HG03108 (cell line): ENCODE results near the gene PBRM1.

ENCODE experiments used
- ATAC-seq: cut with Tn5 transposase; IDR thresholded peaks from one replicate; pipeline ENCODE4 v1.9.1; 2021; ENCODE audit warnings: moderate library complexity; ENCODE audit not compliant: unreplicated experiment

Gene PBRM1

GRCh38 chr3:52574056-52574965 lies 111.4 kb downstream of the PBRM1 start:
- no peak for ATAC-seq

GRCh38 chr3:52572221-52572620 lies 113.5 kb downstream of the PBRM1 start:
- no peak for ATAC-seq

- no peak for ATAC-seq
These were observed 115.6 kb downstream of the PBRM1 start for GRCh38 chr3:52570076-52570475.

- no peak for ATAC-seq
These were observed 117.6 kb downstream of the PBRM1 start for GRCh38 chr3:52568069-52568468.

GRCh38 chr3:52563984-52564383 lies 121.7 kb downstream of the PBRM1 start:
- no peak for ATAC-seq

- ATAC-seq: no peak
These were observed 124.5 kb downstream of the PBRM1 start for GRCh38 chr3:52561028-52561747.

GRCh38 chr3:52558436-52558835 lies 127.3 kb downstream of the PBRM1 start:
- no peak for ATAC-seq

- ATAC-seq: no peak
These were observed 128.4 kb downstream of the PBRM1 start for GRCh38 chr3:52557011-52557960.

- ATAC-seq: no peak
These were observed 130.7 kb downstream of the PBRM1 start for GRCh38 chr3:52555056-52555455.

- no peak for ATAC-seq
These were observed 131.5 kb downstream of the PBRM1 start for GRCh38 chr3:52554026-52554755.

- no peak for ATAC-seq
These were observed 133.6 kb downstream of the PBRM1 start for GRCh38 chr3:52552089-52552488.

GRCh38 chr3:52551118-52551517 lies 134.6 kb downstream of the PBRM1 start:
- no peak for ATAC-seq

GRCh38 chr3:52547143-52547542 lies 138.6 kb downstream of the PBRM1 start:
- no peak for ATAC-seq

GRCh38 chr3:52546111-52546901 lies 139.4 kb downstream of the PBRM1 start:
- no peak for ATAC-seq

- no peak for ATAC-seq
These were observed 140.8 kb downstream of the PBRM1 start for GRCh38 chr3:52544937-52545336.

- ATAC-seq: no peak
These were observed 144.7 kb downstream of the PBRM1 start for GRCh38 chr3:52541050-52541449.

- no peak for ATAC-seq
These were observed 146.6 kb downstream of the PBRM1 start for GRCh38 chr3:52539010-52539653.

GRCh38 chr3:52537726-52538421 lies 147.8 kb downstream of the PBRM1 start:
- ATAC-seq: no peak
